Fibroblast of skin of abdomen (primary cell): Measurements from ENCODE around the gene PCDHGA8. TPM values are rescaled to one million over a fixed set of nuclear protein-coding genes. Genes with fewer than 3 reads are reported as not detected.
"Not testable (repeated sequence)": the region's sequence is repeated elsewhere in the genome, so short reads cannot be mapped to it uniquely, and the experiment has no call there.

Experiments
- DNase-seq: peaks from one replicate; pipeline ENCODE4 v3.0.0-alpha.2; 2013
- polyA plus RNA-seq, 2 experiments: library from polyadenylated mRNA; unstranded; fragments of 120-200 nt; gene quantifications; one replicate each; pipeline ENCODE4 v1.2.1, GENCODE V29; 2013; ENCODE audit not compliant: insufficient read length in 2 of 2

PCDHGA8 gene
- 1.3 TPM for polyA plus RNA-seq (2013, experiment 1 of 2; ENCODE audit: insufficient read length)
- polyA plus RNA-seq (2013, experiment 2 of 2; ENCODE audit: insufficient read length): 1.1 TPM

DNA sequence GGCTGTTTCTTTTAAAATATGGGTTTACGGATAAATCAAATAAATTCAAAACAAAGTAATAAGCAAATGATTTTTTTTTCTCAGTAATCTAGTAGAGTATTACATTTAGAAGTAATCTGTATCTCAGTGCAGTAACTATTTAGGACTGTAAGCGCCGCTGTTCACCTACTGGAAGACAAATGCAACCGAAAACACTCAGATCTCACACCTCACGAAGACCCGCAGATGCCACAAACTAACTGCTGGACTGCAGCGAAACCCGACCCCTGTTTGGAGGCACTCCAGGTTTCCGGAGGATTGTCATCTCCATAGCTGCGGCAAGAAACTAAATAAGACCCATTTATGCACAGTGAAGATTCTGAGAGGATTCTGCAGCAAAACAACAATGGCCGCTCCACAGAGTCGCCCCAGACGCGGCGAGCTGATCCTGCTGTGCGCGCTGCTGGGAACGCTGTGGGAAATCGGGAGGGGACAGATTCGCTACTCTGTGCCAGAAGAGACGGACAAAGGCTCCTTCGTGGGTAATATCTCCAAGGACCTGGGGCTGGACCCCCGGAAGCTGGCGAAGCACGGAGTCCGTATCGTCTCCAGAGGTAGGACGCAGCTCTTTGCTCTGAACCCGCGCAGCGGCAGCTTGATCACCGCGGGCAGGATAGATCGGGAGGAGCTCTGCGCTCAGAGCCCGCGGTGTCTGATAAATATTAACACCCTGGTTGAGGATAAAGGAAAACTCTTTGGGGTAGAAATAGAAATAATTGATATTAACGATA, at the start of gene PCDHGA8:
Gene PCDHGA8 (plus strand): TSS at position 205 of the 770 bp plus-strand sequence. CDS start 181 bp downstream, at position 386.
- DNase-seq: peak; percentile 37

DNA sequence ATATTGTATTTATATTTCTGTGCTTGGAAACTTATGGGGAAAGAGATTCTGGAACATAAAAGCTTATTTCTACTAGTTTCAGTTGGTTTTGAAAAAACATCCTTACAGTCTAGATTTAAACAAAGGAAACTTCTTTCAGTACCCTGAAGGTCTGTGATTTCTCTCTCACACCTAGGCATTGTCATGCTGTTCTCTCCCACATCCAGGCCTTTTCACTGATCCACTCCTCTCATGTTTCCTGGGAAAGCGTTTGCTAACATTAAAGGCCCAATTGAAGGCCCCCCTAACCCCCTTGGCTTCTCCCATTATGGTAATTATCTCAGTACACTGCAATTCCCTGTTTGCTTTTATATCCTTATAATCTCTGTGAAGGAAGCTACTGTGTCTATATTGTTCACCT, 49.7 kb upstream of the PCDHGA8 start:
- DNase-seq: no peak

DNA sequence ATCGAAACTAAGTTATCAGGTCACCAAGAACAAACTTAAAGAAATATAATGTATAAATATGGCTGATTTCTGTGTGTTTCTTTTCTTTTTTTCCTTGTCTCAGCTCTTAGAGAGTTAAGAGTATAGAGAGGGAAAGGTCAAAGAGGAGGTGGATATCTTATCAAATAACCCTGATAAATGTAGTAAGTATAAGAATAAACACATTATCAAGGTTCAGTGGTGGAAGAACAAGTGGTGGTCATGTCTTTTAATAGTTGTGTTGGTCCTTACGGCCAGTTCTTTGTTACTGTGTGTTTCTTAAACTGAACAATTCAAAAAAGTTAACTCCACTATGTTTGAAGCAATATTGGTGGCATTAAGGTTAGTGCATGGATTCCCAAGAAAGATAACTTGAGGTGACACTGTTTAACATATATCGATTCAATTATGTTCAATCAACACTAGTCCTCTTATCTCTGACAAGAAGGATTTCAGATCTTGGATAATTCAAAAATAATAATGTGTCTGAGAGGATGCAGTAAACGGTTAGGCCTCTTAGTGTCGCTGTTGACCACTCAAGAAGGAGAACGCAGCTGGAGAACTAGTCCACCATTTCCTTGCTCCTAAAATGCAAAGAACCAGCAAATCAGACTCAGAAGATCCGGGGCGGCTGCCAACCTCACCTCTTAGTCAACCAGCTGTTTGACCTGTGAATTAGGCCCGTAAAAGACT, 49.0 kb upstream of the PCDHGA8 start, which contains the start of gene PCDHGA3:
Gene PCDHGA3 (plus strand): TSS at position 588 of the 711 bp plus-strand sequence. CDS start 205 bp downstream, outside the sequence.
- peak; percentile 50 for DNase-seq

DNA sequence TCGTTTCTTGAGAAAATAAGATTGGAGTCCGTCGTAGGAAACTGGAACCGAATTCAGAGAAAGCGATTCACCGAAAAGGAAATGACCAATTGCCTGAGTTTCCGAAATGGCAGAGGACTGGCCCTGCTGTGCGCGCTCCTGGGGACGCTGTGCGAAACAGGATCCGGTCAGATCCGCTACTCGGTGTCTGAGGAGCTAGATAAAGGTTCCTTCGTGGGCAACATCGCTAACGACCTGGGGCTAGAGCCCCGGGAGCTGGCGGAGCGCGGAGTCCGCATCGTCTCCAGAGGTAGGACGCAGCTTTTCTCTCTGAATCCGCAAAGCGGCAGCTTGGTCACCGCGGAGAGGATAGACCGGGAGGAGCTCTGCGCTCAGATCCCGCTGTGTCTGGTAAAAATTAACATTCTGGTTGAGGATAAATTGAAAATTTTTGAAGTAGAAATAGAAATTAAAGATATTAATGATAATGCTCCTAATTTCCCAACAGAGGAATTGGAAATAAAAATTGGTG, 48.4 kb upstream of the PCDHGA8 start:
- no peak for DNase-seq

DNA sequence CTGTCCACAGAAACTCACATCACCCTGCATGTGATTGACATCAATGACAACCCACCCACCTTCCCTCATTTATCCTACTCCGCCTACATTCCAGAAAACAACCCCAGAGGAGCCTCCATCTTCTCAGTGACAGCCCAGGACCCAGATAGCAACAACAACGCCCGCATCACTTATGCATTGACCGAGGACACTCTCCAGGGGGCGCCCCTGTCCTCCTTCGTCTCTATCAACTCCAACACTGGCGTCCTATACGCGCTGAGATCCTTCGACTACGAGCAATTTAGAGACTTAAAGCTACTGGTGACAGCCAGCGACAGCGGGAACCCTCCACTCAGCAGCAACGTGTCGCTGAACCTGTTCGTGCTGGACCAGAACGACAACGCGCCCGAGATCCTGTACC, 47.1 kb upstream of the PCDHGA8 start:
- DNase-seq: no peak

DNA sequence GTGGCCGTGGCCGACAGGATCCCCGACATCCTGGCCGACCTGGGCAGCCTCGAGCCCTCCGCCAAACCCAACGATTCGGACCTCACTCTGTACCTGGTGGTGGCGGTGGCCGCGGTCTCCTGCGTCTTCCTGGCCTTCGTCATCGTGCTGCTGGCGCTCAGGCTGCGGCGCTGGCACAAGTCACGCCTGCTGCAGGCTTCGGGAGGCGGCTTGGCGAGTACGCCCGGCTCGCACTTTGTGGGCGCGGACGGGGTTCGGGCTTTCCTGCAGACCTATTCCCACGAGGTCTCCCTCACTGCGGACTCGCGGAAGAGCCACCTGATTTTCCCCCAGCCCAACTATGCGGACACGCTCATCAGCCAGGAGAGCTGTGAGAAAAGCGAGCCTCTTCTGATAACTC, 46.4 kb upstream of the PCDHGA8 start:
- not testable (repeated sequence) for DNase-seq

DNA sequence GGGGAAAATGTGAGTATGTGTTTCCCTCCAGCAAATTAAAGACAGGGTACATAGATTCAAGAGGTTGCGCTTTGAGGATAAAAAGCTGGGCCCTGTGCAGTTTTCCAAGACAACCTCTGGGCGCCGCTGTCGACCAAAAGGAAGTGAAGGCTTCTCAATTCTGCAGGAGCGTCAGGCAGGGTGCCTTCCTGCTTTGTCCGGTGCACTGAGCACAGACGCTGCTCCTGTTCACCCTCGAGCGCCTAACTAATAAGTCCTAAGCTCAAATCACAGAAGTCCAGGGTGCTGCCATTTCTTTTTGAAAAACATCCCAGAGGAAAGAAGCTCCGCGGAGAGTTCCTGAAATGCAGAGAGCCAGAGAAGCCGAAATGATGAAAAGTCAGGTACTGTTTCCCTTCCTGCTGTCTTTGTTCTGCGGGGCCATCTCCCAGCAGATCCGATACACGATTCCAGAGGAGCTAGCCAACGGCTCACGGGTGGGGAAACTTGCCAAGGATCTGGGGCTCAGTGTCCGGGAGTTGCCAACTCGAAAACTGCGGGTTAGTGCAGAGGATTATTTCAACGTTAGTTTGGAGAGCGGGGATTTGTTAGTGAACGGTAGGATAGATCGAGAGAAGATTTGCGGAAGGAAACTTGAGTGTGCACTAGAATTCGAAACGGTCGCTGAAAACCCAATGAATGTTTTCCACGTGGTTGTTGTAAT, 42.4 kb upstream of the PCDHGA8 start, which contains the start of gene PCDHGB1:
Gene PCDHGB1 (plus strand): TSS at position 183 of the 703 bp plus-strand sequence. CDS start 162 bp downstream, at position 345.
- peak; percentile 51 for DNase-seq

DNA sequence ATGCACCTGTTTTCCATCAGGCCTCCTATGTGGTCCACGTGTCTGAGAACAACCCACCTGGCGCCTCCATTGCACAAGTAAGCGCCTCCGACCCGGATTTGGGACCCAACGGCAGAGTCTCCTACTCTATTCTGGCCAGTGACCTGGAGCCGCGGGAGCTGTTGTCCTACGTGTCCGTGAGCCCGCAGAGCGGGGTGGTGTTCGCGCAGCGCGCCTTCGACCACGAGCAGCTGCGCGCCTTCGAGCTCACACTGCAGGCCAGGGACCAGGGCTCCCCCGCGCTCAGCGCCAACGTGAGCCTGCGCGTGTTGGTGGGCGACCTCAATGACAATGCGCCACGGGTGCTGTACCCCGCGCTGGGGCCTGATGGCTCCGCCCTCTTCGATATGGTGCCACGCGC, 40.8 kb upstream of the PCDHGA8 start:
- no peak for DNase-seq

DNA sequence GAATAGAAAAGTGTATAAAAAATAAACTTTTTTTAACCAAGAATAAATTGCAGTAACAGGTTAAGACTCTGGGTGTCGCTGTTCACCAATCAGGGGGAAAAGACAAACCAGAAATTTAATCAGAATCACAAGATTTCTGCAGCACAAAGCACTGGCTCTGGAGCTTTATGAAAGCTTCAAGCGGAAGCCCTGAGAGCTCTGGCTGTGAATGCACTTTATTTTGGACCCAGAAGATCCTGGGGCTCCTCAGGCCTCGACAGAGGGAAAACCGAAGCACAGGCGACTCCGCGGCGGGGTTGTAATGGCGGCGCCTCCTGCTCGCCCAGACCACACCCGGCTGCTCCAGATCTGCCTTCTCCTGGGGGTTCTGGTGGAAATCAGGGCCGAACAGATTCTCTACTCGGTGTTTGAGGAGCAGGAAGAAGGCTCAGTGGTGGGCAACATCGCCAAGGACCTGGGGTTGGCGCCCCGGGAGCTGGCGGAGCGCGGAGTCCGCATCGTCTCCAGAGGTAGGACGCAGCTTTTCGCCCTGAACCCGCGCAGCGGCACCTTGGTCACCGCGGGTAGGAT, 37.4 kb upstream of the PCDHGA8 start, which contains the start of gene PCDHGA4:
Gene PCDHGA4 (plus strand): TSS at position 122 of the 570 bp plus-strand sequence. CDS start 87 bp downstream, at position 209.
- DNase-seq: peak; percentile 14

DNA sequence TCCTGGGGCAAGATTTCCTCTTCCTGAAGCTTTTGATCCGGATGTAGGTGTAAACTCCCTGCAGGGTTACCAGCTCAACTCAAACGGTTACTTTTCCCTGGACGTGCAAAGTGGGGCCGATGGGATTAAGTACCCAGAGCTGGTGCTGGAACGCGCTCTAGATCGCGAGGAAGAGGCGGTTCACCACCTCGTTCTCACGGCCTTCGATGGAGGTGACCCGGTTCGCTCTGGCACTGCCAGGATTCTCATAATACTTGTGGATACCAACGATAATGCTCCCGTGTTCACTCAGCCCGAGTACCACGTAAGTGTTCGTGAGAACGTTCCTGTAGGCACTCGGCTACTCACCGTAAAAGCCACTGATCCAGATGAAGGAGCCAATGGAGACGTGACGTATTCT, 36.8 kb upstream of the PCDHGA8 start:
- no peak for DNase-seq

DNA sequence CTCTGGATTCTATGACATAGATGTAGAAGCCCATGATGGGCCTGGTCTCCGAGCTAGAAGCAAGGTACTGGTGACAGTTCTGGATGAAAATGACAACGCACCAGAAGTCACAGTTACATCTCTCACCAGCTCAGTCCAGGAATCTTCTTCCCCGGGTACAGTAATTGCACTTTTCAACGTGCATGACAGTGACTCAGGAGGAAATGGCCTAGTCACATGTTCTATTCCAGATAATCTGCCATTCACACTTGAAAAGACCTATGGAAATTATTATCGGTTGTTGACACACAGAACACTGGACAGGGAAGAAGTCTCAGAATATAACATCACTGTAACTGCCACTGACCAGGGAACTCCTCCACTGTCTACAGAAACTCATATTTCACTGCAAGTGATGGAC, 36.3 kb upstream of the PCDHGA8 start:
- DNase-seq: no peak

DNA sequence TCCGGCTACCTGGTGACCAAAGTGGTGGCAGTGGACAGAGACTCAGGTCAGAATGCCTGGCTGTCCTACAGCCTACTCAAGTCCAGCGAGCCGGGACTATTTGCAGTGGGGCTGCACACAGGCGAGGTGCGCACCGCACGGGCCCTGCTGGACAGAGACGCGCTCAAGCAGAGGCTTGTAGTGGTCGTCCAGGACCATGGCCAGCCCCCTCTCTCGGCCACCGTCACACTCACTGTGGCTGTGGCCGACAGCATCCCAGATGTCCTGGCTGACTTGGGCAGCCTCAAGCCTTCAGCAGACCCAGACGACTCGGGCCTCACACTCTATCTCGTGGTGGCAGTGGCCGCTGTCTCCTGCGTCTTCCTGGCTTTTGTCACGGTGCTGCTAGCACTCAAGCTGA, 35.5 kb upstream of the PCDHGA8 start:
- DNase-seq: no peak

DNA sequence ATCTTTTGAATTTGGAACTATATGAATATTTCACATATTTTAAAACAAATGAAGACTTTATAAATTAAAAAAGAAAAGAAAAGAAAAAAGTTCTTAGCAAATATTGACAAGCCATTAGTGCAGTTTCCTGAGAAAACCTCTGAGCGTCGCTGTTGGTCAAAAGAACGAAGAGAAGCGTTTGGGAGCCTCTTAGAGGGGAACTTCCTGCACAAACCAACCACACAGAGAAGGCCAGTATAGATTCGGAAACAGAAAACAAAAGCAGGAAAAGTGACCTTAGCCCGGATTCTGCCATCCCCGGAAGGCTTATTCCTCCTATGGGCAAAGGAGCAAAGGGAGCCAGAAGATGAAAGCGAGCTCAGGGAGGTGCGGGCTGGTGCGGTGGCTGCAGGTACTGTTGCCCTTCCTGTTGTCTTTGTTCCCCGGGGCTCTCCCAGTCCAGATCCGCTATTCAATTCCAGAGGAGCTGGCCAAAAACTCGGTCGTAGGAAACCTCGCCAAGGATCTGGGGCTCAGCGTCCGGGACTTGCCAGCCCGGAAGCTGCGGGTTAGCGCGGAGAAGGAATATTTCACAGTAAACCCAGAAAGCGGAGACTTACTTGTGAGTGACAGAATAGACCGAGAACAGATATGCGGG, 32.5 kb upstream of the PCDHGA8 start, which contains the start of gene PCDHGB2:
Gene PCDHGB2 (plus strand): TSS at position 205 of the 637 bp plus-strand sequence. CDS start 142 bp downstream, at position 347.
- DNase-seq: peak; percentile 35

DNA sequence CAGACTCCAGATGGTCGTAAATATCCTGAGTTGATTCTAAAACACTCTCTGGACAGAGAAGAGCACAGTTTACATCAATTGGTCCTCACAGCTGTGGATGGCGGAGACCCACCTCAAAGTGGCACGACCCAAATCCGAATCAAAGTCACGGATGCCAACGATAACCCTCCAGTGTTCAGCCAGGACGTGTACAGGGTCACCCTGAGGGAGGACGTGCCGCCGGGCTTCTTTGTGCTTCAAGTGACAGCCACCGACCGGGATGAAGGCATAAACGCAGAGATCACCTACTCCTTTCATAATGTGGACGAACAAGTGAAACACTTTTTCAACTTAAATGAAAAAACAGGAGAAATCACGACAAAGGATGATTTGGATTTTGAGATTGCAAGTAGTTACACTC, 31.7 kb upstream of the PCDHGA8 start:
- DNase-seq: no peak

DNA sequence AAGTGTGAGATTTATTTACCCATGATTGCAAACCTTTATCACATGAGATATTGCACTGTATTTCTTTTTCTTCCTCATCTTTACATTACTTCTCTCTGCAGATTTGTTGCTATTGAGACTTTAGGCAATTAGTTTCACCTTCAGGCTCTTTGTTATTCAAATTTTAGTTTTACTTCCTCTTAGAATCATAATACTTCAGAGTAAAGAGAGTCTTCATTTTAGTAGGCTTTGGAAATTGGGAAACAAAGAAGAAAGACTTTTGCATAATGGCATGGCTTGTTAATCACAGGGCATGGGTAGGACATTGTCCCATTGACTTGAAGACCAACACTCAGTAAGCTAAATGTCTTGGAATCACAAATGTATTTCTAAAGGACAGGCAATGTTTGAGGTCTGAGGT, 29.7 kb upstream of the PCDHGA8 start:
- no peak for DNase-seq

DNA sequence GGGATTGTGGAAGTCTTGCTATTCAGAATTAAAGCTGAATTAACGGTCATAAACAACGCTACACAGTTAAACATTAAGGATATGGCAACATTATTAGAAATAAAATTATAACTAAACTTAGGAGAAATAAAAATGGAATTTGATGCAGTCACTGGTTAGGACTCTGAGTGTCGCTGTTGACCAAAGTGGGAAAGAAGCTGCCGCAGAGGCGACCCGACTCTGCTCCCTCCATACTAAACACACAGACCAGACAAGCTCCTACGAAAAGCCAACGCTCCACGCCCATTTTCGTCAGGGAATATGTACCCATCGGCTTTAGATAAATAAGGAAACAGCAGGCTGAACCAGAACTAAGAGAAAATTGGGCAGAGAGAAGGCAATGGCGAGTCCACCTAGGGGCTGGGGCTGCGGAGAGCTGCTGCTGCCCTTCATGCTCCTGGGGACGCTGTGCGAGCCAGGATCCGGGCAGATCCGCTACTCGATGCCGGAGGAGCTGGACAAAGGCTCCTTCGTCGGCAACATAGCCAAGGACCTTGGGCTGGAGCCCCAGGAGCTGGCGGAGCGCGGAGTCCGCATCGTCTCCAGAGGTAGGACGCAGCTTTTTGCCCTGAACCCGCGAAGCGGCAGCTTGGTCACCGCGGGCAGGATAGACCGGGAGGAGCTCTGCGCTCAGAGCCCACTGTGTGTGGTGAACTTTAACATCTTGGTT, 28.3 kb upstream of the PCDHGA8 start, which contains the start of gene PCDHGA5:
Gene PCDHGA5 (plus strand): TSS at position 211 of the 709 bp plus-strand sequence. CDS start 169 bp downstream, at position 380.
- DNase-seq: peak; percentile 23

DNA sequence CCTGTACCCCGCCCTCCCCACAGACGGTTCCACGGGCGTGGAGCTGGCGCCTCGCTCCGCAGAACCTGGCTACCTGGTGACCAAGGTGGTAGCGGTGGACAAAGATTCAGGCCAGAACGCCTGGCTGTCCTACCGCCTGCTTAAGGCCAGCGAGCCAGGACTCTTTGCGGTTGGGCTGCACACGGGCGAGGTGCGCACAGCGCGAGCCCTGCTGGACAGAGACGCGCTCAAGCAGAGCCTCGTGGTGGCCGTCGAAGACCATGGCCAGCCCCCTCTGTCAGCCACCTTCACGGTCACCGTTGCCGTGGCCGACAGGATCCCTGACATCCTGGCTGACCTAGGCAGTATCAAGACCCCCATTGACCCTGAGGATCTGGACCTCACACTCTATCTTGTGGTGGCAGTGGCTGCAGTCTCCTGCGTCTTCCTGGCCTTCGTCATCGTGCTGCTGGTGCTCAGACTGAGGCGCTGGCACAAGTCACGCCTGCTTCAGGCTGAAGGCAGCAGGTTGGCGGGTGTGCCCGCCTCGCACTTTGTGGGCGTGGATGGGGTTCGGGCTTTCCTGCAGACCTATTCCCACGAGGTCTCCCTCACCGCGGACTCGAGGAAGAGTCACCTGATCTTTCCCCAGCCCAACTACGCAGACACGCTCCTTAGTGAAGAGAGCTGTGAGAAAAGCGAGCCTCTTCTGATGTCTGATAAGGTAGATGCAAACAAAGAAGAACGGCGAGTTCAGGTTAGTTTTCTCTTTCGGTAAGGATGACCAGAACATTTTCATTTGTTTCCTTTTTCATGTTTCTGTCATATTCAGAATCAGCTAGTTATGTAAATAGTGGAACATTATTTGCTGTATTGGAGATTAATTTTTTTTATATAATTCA, 26.2 kb upstream of the PCDHGA8 start:
- no peak for DNase-seq

DNA sequence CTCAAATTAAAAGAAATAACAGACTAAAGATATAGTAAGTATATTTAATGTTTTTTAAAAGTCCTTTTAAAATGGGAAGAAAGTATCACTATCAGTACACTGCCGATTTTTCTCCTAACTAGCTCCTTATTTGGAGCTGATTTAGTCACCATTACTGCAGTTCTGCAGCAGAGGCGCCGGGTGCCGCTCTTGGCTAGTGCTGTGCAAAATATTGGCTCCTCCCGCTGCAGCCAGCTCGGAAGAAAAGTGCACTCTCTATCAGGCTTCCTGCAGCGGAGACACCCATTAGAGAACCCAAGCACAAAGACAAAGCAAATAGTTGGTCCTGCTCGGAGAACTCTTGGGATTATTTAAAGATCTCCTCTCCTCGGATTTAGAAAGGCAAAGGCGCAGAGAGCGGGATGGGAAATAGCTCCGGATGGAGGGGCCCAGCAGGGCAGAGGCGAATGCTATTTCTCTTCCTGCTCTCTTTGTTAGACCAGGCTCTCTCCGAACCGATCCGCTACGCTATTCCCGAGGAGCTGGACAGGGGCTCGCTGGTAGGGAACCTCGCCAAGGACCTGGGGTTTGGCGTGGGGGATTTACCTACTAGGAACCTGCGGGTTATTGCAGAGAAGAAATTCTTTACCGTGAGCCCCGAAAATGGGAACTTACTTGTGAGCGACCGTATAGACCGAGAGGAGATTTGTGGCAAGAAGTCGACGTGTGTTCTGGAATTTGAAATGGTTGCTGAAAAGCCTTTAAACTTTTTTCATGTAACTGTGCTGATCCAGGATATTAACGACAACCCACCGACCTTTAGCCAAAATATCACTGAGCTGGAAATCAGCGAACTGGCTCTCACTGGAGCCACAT, 22.2 kb upstream of the PCDHGA8 start, which contains the start of gene PCDHGB3:
Gene PCDHGB3 (plus strand): TSS at position 249 of the 855 bp plus-strand sequence. CDS start 153 bp downstream, at position 402.
- peak; percentile 63 for DNase-seq
